ENCODE data around the gene CPN2. TPM values are rescaled to one million over a fixed set of nuclear protein-coding genes. Genes with fewer than 3 reads are reported as not detected.

Gene CPN2
- total and polyA plus RNA-seq, 2 of the 13 experiments (the other 11 are each of a cell fraction or from before 2014, with no cell fraction given), result 26.7 to 27.7 TPM

GRCh38 chr3:194320100-194320499 lies 31.0 kb downstream of the CPN2 start:
- ATAC-seq (no peak), DNase-seq (ENCODE audit: low spot score) (peak; percentile 50), FAIRE-seq (no peak)
- peak overlapping the region; percentile 60 for H3K4me2 ChIP-seq (ENCODE audit: low read depth, low read length)
- POLR2A ChIA-PET, result no interaction called here
- 34% methylated on average over 5 of the region's 5 CpGs for WGBS (ENCODE audit: low lambda C conversion rate)
- H3K9ac ChIP-seq (ENCODE audit: insufficient read depth, low read depth, low read length), result no peak overlapping the region
- H3K36me3 ChIP-seq (replicated peaks in 1 of 2; ENCODE audit: control insufficient read depth in 1 of 2, insufficient read depth in 2 of 2, low read length in 2 of 2), result no peaks in the 10 kb centered on the region
- no peaks in the 10 kb centered on the region for H4K20me1 ChIP-seq (ENCODE audit: insufficient read depth, low read length)
- in situ Hi-C loops (cut with HindIII; ENCODE audit: extremely low pct_ligation_motif_present, low pct_unique_long_range_greater_than_20kb) (loop anchor here (25.0 kb wide), 1 partner anchor 658 kb away; no protein-coding TSS in a partner anchor), intact Hi-C loops (cut with micrococcal nuclease; ENCODE audit: unreplicated experiment) (no loop called here)
- H3K9me3 ChIP-seq (ENCODE audit: low read length), result peaks cover 10% of the 10 kb centered on the region; the same call in 1 of the 2 replicates
- CTCF ChIA-PET (ENCODE audit: low intra/inter-chr PET ratio, low total read pairs), result no interaction called here
- no TSS peak for BruUV-seq (replicated peaks)
- H3K27me3 ChIP-seq (ENCODE audit: control insufficient read depth in 1 of 2, insufficient read depth in 2 of 2, low read length in 2 of 2), result peaks cover 0 to 3% of the 10 kb centered on the region in 2 experiments; a peak in 1 of 5 replicates
- H3K27ac ChIP-seq (ENCODE audit: extremely low read length, insufficient read depth, low read length), result peak overlapping the region; percentile 65
- H2AFZ ChIP-seq (ENCODE audit: low read length), result no peak overlapping the region
- no peaks in the 10 kb centered on the region for H3K79me2 ChIP-seq (ENCODE audit: insufficient read depth, low read length)
- H3K4me3 ChIP-seq (replicated peaks in 1 of 3; ENCODE audit: insufficient read depth in 1 of 3, low read depth in 2 of 3, low read length in 3 of 3), result peak overlapping the region in 1 of 3 experiments; percentile 3; a peak in 1 of 6 replicates
- H3K4me1 ChIP-seq (ENCODE audit: insufficient read depth, low read length), result peaks cover 75% of the 10 kb centered on the region
- TF ChIP-seq LCORL (IDR thresholded peaks at IDR 0.05) (no peak), LCORL (CRISPR knock-in tag; IDR thresholded peaks at IDR 0.05) (peak; percentile 79), FOXP1 (IDR thresholded peaks at IDR 0.05) (no peak), FOXP1 (CRISPR knock-in tag; IDR thresholded peaks at IDR 0.05) (0 out of 2 replicates have a peak, but pooled peaks have one; percentile 26), POLR2G (IDR thresholded peaks at IDR 0.05; ENCODE audit: low read depth, low read length) (no peak), ZNF33A (CRISPR knock-in tag; IDR thresholded peaks at IDR 0.05; ENCODE audit: borderline replicate concordance) (no peak), ATF2 (CRISPR knock-in tag; IDR thresholded peaks at IDR 0.05) (no peak), GZF1 (CRISPR knock-in tag; IDR thresholded peaks at IDR 0.05) (0 out of 2 replicates have a peak, but pooled peaks have one; percentile 7), XRCC5 (optimal IDR thresholded peaks at IDR 0.05; ENCODE audit: low read length) (no peak), FUBP1 (CRISPR knock-in tag; IDR thresholded peaks at IDR 0.05; ENCODE audit: borderline replicate concordance) (no peak), LBX2 (CRISPR knock-in tag; IDR thresholded peaks at IDR 0.05; ENCODE audit: borderline replicate concordance) (0 out of 2 replicates have a peak, but pooled peaks have one; percentile 36), RFX1 (IDR thresholded peaks at IDR 0.05) (no peak), SMAD3 (CRISPR knock-in tag; IDR thresholded peaks at IDR 0.05) (no peak), MLXIP (CRISPR knock-in tag; IDR thresholded peaks at IDR 0.05; ENCODE audit: borderline replicate concordance) (no peak), ZNF710 (CRISPR knock-in tag; IDR thresholded peaks at IDR 0.05; ENCODE audit: borderline replicate concordance) (no peak), MEIS2 (CRISPR knock-in tag; IDR thresholded peaks at IDR 0.05) (no peak), NFYB (CRISPR knock-in tag; IDR thresholded peaks at IDR 0.05) (no peak)
